Osteocyte (in vitro differentiated cells): ENCODE results near the gene STXBP5L. TPM values are rescaled to one million over a fixed set of nuclear protein-coding genes. Genes with fewer than 3 reads are reported as not detected.
"Not testable (repeated sequence)": the region's sequence is repeated elsewhere in the genome, so short reads cannot be mapped to it uniquely, and the experiment has no call there.

Experiments
- DNase-seq: peaks from one replicate; pipeline ENCODE4 v3.0.0; 2021; ENCODE audit warnings: mixed read lengths; ENCODE audit not compliant: unreplicated experiment; ENCODE audit errors: extremely low spot score
- H3K27ac Mint-ChIP-seq: one replicate; pipeline ENCODE4 v1.8.0; 2021; ENCODE audit warnings: mild to moderate bottlenecking, mixed read lengths; ENCODE audit not compliant: unreplicated experiment
- H3K27me3 Mint-ChIP-seq: one replicate; pipeline ENCODE4 v1.8.0; 2021; ENCODE audit warnings: mixed read lengths; ENCODE audit not compliant: unreplicated experiment
- H3K36me3 Mint-ChIP-seq: one replicate; pipeline ENCODE4 v1.8.0; 2021; ENCODE audit warnings: mixed read lengths; ENCODE audit not compliant: unreplicated experiment
- H3K4me1 Mint-ChIP-seq: one replicate; pipeline ENCODE4 v1.8.0; 2021; ENCODE audit warnings: mixed read lengths; ENCODE audit not compliant: unreplicated experiment
- H3K4me3 Mint-ChIP-seq: one replicate; pipeline ENCODE4 v1.8.0; 2021; ENCODE audit warnings: mild to moderate bottlenecking, moderate library complexity, mixed read lengths; ENCODE audit not compliant: unreplicated experiment
- H3K9me3 Mint-ChIP-seq: one replicate; pipeline ENCODE4 v1.8.0; 2021; ENCODE audit warnings: mixed read lengths; ENCODE audit not compliant: unreplicated experiment
- total RNA-seq: library from RNA; stranded (reverse); gene quantifications from 2 replicates; pipeline ENCODE4 v1.2.1, GENCODE V29; 2021
- TF ChIP-seq, protein P1 (sequence below): fragments of 200-600 bp; sonication (generic); IDR thresholded peaks from 2 replicates; pipeline ENCODE4 v1.5.0; 2021; ENCODE audit warnings: antibody characterized with exemption, mild to moderate bottlenecking, moderate library complexity

The STXBP5L gene
- total RNA-seq, 1 donor from 2014 or later = not detected

- TF ChIP-seq, protein P1, sequence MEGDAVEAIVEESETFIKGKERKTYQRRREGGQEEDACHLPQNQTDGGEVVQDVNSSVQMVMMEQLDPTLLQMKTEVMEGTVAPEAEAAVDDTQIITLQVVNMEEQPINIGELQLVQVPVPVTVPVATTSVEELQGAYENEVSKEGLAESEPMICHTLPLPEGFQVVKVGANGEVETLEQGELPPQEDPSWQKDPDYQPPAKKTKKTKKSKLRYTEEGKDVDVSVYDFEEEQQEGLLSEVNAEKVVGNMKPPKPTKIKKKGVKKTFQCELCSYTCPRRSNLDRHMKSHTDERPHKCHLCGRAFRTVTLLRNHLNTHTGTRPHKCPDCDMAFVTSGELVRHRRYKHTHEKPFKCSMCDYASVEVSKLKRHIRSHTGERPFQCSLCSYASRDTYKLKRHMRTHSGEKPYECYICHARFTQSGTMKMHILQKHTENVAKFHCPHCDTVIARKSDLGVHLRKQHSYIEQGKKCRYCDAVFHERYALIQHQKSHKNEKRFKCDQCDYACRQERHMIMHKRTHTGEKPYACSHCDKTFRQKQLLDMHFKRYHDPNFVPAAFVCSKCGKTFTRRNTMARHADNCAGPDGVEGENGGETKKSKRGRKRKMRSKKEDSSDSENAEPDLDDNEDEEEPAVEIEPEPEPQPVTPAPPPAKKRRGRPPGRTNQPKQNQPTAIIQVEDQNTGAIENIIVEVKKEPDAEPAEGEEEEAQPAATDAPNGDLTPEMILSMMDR = no peak
- Mint-ChIP-seq H3K9me3 (peaks cover 9% of the 10 kb centered on the region), H3K4me1 (peaks cover 10% of the 10 kb centered on the region), H3K27ac (no peak overlapping the region), H3K4me3 (no peak overlapping the region), H3K36me3 (no peaks in the 10 kb centered on the region), H3K27me3 (peaks cover 2% of the 10 kb centered on the region)
- DNase-seq = no peak
Measured at GRCh38 chr3:121295452-121295851, 387.4 kb downstream of the STXBP5L start.

GRCh38 chr3:121295979-121296378 lies 388.0 kb downstream of the STXBP5L start:
- peaks cover 9% of the 10 kb centered on the region for H3K9me3 Mint-ChIP-seq
- no peaks in the 10 kb centered on the region for H3K36me3 Mint-ChIP-seq
- H3K27me3 Mint-ChIP-seq = peaks cover 3% of the 10 kb centered on the region
- peaks cover 10% of the 10 kb centered on the region for H3K4me1 Mint-ChIP-seq
- TF ChIP-seq, protein P1 = no peak
- no peak overlapping the region for H3K4me3 Mint-ChIP-seq
- DNase-seq = no peak
- H3K27ac Mint-ChIP-seq = no peak overlapping the region

DNA sequence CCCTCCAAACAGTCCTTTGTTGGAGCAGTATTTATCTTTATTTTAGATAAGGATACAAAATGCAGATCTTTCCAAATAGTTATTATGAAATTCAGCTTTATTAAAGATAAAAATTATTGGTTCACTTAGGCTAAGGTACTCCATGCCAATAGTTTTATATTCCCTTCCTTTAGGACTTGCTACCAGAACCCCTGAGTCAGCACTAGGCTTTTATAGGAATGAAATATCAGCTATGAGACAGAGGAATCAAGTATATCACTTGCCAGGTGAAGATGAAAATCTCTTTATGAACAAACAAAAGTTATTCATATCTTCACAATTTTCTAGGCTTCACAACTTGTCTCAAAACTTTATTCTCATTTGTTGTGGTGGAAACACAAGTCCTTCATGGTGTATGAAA lies 416.3 kb downstream of the STXBP5L start:
- H3K36me3 Mint-ChIP-seq = no peaks in the 10 kb centered on the region
- H3K4me1 Mint-ChIP-seq = no peaks in the 10 kb centered on the region
- no peak for DNase-seq
- no peaks in the 10 kb centered on the region for H3K9me3 Mint-ChIP-seq
- TF ChIP-seq, protein P1 = no peak
- no peak overlapping the region for H3K27ac Mint-ChIP-seq
- H3K27me3 Mint-ChIP-seq = no peaks in the 10 kb centered on the region
- no peak overlapping the region for H3K4me3 Mint-ChIP-seq

GRCh38 chr3:121330118-121330517 lies 422.1 kb downstream of the STXBP5L start:
- no peak overlapping the region for H3K27ac Mint-ChIP-seq
- TF ChIP-seq, protein P1 = no peak
- no peaks in the 10 kb centered on the region for H3K4me1 Mint-ChIP-seq
- no peak for DNase-seq
- H3K27me3 Mint-ChIP-seq = peaks cover 6% of the 10 kb centered on the region
- no peaks in the 10 kb centered on the region for H3K36me3 Mint-ChIP-seq
- no peaks in the 10 kb centered on the region for H3K9me3 Mint-ChIP-seq
- no peak overlapping the region for H3K4me3 Mint-ChIP-seq

GRCh38 chr3:121330634-121331033 lies 422.6 kb downstream of the STXBP5L start:
- no peak overlapping the region for H3K4me3 Mint-ChIP-seq
- no peaks in the 10 kb centered on the region for H3K9me3 Mint-ChIP-seq
- H3K27me3 Mint-ChIP-seq = peaks cover 6% of the 10 kb centered on the region
- H3K36me3 Mint-ChIP-seq = no peaks in the 10 kb centered on the region
- TF ChIP-seq, protein P1 = no peak
- no peak for DNase-seq
- no peak overlapping the region for H3K27ac Mint-ChIP-seq
- H3K4me1 Mint-ChIP-seq = no peaks in the 10 kb centered on the region

- H3K9me3 Mint-ChIP-seq = peaks cover 11% of the 10 kb centered on the region
- DNase-seq, H3K27me3 Mint-ChIP-seq, H3K4me3 Mint-ChIP-seq, H3K36me3 Mint-ChIP-seq, H3K27ac Mint-ChIP-seq, H3K4me1 Mint-ChIP-seq: not testable (repeated sequence)
Measured at GRCh38 chr3:121355960-121356359, 448.0 kb downstream of the STXBP5L start.
